Measurements from ENCODE around the gene OPRM1. TPM values are rescaled to one million over a fixed set of nuclear protein-coding genes. Genes with fewer than 3 reads are reported as not detected.
"Not testable (repeated sequence)": the region's sequence is repeated elsewhere in the genome, so short reads cannot be mapped to it uniquely, and the experiment has no call there.

OPRM1 gene
- total RNA-seq, 1 experiment from 2014 or later: not detected

- no peaks in the 10 kb centered on the region for H4K20me1 ChIP-seq (ENCODE audit: insufficient read depth)
- no peak for DNase-seq (ENCODE audit: low read depth, low spot score)
- no peak overlapping the region for H3K4me3 ChIP-seq (replicated peaks in 1 of 2; ENCODE audit: low read depth in 1 of 2, low read length in 2 of 2)
- no peak for ATAC-seq
- peaks cover 7% of the 10 kb centered on the region for H3K27me3 ChIP-seq (ENCODE audit: insufficient read depth, low read length)
- H3K79me2 ChIP-seq (ENCODE audit: insufficient read depth, low read length): no peaks in the 10 kb centered on the region
- no peaks in the 10 kb centered on the region for H3K4me1 ChIP-seq (ENCODE audit: control insufficient read depth in 1 of 2, insufficient read depth in 2 of 2, low read length in 2 of 2)
- no peaks in the 10 kb centered on the region for H3K9me3 ChIP-seq (ENCODE audit: control insufficient read depth in 1 of 2, insufficient read depth in 1 of 2, low read depth in 1 of 2, low read length in 2 of 2)
- no peak overlapping the region for H3K4me2 ChIP-seq (ENCODE audit: low read length)
- no peak overlapping the region for H3K27ac ChIP-seq (ENCODE audit: low read depth, low read length)
- TF ChIP-seq ZNF274 (IDR thresholded peaks at IDR 0.05; ENCODE audit: low read depth, low read length): no peak
- no peak for TF ChIP-seq ELF1 (IDR thresholded peaks at IDR 0.05; ENCODE audit: borderline replicate concordance, low read depth)
- no peak for TF ChIP-seq EZH2phosphoT487 (IDR thresholded peaks at IDR 0.05; ENCODE audit: borderline replicate concordance)
- no peak for TF ChIP-seq ZBTB33 (IDR thresholded peaks at IDR 0.05; ENCODE audit: extremely low read depth, insufficient replicate concordance, low read length)
- no peak for TF ChIP-seq CTCF (IDR thresholded peaks at IDR 0.05 in 2 of 3, conservative IDR thresholded peaks at IDR 0.05 in 1 of 3; ENCODE audit: borderline replicate concordance in 1 of 3, insufficient read depth in 1 of 3, low read depth in 2 of 3, low read length in 2 of 3)
- TF ChIP-seq EGR1 (IDR thresholded peaks at IDR 0.05; ENCODE audit: low read depth): no peak
- ChIA-PET POLR2A (no interaction called here), CTCF (no interaction called here), RAD21 (ENCODE audit: low non-redundant PET in 1 of 2, low total read pairs in 2 of 2, uncharacterized antibody in 2 of 2, unreplicated experiment in 2 of 2) (no interaction called here)
- no TSS peak for BruUV-seq (replicated peaks)
- intact Hi-C loops (cut with micrococcal nuclease): no loop called here
- H2AFZ ChIP-seq (ENCODE audit: low read depth, low read length, poor library complexity, severe bottlenecking): no peak overlapping the region
- no peaks in the 10 kb centered on the region for H3K9me2 ChIP-seq (ENCODE audit: insufficient read depth)
- no peak overlapping the region for H3K9ac ChIP-seq (ENCODE audit: low read length)
- no peaks in the 10 kb centered on the region for H3K36me3 ChIP-seq (ENCODE audit: control insufficient read depth in 1 of 2, insufficient read depth in 2 of 2, low read length in 2 of 2)
Measured at GRCh38 chr6:154071711-154072110, 32.7 kb downstream of the OPRM1 start.

GRCh38 chr6:154078596-154078995, 39.6 kb downstream of the OPRM1 start:
- H3K4me1 ChIP-seq (ENCODE audit: control insufficient read depth in 1 of 2, insufficient read depth in 2 of 2, low read length in 2 of 2); ATAC-seq; H3K27me3 ChIP-seq (ENCODE audit: insufficient read depth, low read length); CTCF ChIA-PET; H3K27ac ChIP-seq (ENCODE audit: low read depth, low read length); H3K9me3 ChIP-seq (ENCODE audit: control insufficient read depth in 1 of 2, insufficient read depth in 1 of 2, low read depth in 1 of 2, low read length in 2 of 2); H3K9ac ChIP-seq (ENCODE audit: low read length); H3K36me3 ChIP-seq (ENCODE audit: control insufficient read depth in 1 of 2, insufficient read depth in 2 of 2, low read length in 2 of 2); H3K79me2 ChIP-seq (ENCODE audit: insufficient read depth, low read length); H4K20me1 ChIP-seq (ENCODE audit: insufficient read depth); H2AFZ ChIP-seq (ENCODE audit: low read depth, low read length, poor library complexity, severe bottlenecking); H3K4me2 ChIP-seq (ENCODE audit: low read length); H3K9me2 ChIP-seq (ENCODE audit: insufficient read depth); H3K4me3 ChIP-seq (replicated peaks in 1 of 2; ENCODE audit: low read depth in 1 of 2, low read length in 2 of 2); intact Hi-C loops (cut with micrococcal nuclease); RAD21 ChIA-PET (ENCODE audit: low non-redundant PET in 1 of 2, low total read pairs in 2 of 2, uncharacterized antibody in 2 of 2, unreplicated experiment in 2 of 2); DNase-seq (ENCODE audit: low read depth, low spot score); POLR2A ChIA-PET; BruUV-seq (replicated peaks): not testable (repeated sequence)
